Activated CD8-positive, alpha-beta T cell treated with anti-CD3 and anti-CD28 coated beads, Interleukin-2, amount 10 ng/mL, durations not matched to agents 7 days and 5 days (primary cell): Measurements from ENCODE around the gene POU6F1. TPM values are rescaled to one million over a fixed set of nuclear protein-coding genes. Genes with fewer than 3 reads are reported as not detected.
"Not testable (repeated sequence)": the region's sequence is repeated elsewhere in the genome, so short reads cannot be mapped to it uniquely, and the experiment has no call there.

Experiments
- ATAC-seq: fragments of 150-1000 bp; cut with Tn5 transposase; one replicate; pipeline ENCODE4 v1.10.0; 2021; ENCODE audit warnings: moderate library complexity
- CTCF ChIA-PET: fragments of 350-600 bp; sonication (Branson Sonifier 250); formaldehyde crosslinking; loops from one replicate; lab custom pipeline; 2021; ENCODE audit warnings: antibody characterized with exemption; lab: Charles Lee
- POLR2A ChIA-PET: fragments of 350-600 bp; sonication (Branson Sonifier 250); formaldehyde crosslinking; loops from one replicate; lab custom pipeline; 2021; ENCODE audit warnings: antibody characterized with exemption; lab: Charles Lee
- DNase-seq: peaks from one replicate; pipeline ENCODE4 v3.0.0-alpha.2; 2020
- H3K27ac Mint-ChIP-seq: one replicate; pipeline ENCODE4 v1.8.0; 2021; ENCODE audit warnings: mild to moderate bottlenecking, mixed read lengths
- H3K27me3 Mint-ChIP-seq: one replicate; pipeline ENCODE4 v1.8.0; 2021; ENCODE audit warnings: low read depth, mixed read lengths
- H3K36me3 Mint-ChIP-seq: one replicate; pipeline ENCODE4 v1.8.0; 2021; ENCODE audit warnings: low read depth, mixed read lengths
- H3K4me1 Mint-ChIP-seq: one replicate; pipeline ENCODE4 v1.8.0; 2021; ENCODE audit warnings: low read depth, mixed read lengths
- H3K4me3 Mint-ChIP-seq: one replicate; pipeline ENCODE4 v1.8.0; 2021; ENCODE audit warnings: mild to moderate bottlenecking, mixed read lengths
- H3K9me3 Mint-ChIP-seq: one replicate; pipeline ENCODE4 v1.8.0; 2022; ENCODE audit warnings: mixed read lengths; ENCODE audit not compliant: insufficient read depth
- total RNA-seq, 2 experiments: library from RNA; stranded (reverse); gene quantifications; one replicate each; pipeline ENCODE4 v1.2.3, GENCODE V29; 2021

The POU6F1 gene
- 1 to 10 TPM; 1.3 to 2.2 TPM for total RNA-seq

DNA sequence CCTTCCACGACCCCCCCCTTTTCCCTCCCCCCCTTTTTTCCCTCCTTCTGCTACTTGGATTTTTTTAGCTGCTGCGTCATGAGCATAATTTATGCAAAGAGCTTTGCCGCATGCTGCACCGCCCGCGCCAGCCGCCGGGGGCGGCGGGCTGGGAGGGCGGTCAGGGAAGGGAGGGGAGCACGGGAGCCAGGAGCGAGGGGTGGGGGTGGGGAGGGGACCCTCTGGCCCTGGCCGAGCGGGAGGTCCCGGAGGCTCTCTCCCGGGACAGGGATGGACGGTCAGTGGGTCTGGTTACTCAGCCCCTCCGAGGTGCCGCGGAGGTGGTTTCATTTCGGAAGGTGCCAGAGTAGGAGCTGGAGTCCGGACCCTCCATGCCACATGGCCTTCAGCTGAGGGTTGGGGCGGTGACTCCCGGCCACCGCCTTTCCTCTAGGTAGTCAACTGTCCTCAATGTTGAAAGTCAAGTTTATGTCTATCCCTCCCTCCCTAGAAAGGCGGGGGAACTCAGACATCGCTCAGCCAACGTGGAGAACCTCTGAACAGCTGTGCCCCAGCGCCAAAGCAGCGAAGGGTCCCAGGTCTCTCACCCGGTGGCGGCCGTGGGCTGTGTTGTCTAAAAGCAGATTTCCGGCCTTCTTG, at the start of gene POU6F1:
TSS of gene POU6F1 (minus strand) at position 95 of the 639 bp plus-strand sequence. CDS start 11,226 bp downstream, outside the sequence.
- Mint-ChIP-seq H3K27me3 (no peaks in the 10 kb centered on the region), H3K4me3 (peak within 1 kb of the TSS; percentile 85), H3K9me3 (no peaks in the 10 kb centered on the region), H3K36me3 (no peaks in the 10 kb centered on the region), H3K4me1 (peaks cover 11% of the 10 kb centered on the region), H3K27ac (peak within 1 kb of the TSS; percentile 84)
- peak; percentile 73 for DNase-seq
- CTCF ChIA-PET, result interaction anchor here (0.6 to 2.5 kb wide), 23 partner anchors 9 to 169 kb away, joined by 3 to 17 read pairs (median 4); partner anchors contain the start of gene DAZAP2
- POLR2A ChIA-PET, result interaction anchor here (0.6 to 3.9 kb wide), 7 partner anchors 12 to 312 kb away, joined by 3 to 31 read pairs (median 4); partner anchors contain the start of genes CSRNP2, DAZAP2 and LETMD1
- ATAC-seq, result peak; percentile 89

GRCh38 chr12:51265024-51265423, 47.2 kb upstream of the POU6F1 start:
- CTCF ChIA-PET, result interaction anchor here (0.9 kb wide), 1 partner anchor 12 kb away, joined by 6 read pairs; no protein-coding TSS in a partner anchor
- POLR2A ChIA-PET, result no interaction called here
- Mint-ChIP-seq H3K9me3 (no peaks in the 10 kb centered on the region), H3K27ac (peak overlapping the region; percentile 19), H3K4me3 (peak overlapping the region; percentile 5), H3K36me3 (peaks cover 3% of the 10 kb centered on the region), H3K4me1 (peaks cover 29% of the 10 kb centered on the region), H3K27me3 (peaks cover 2% of the 10 kb centered on the region)
- ATAC-seq, result peak; percentile 59
- no peak for DNase-seq

- ChIA-PET POLR2A (interaction anchor here (0.6 kb wide), 1 partner anchor 26 kb away, joined by 3 read pairs; the partner anchor contains the start of gene DAZAP2), CTCF (interaction anchor here (0.9 to 3.2 kb wide), 2 partner anchors 12 to 77 kb away, joined by 6 to 19 read pairs; no protein-coding TSS in a partner anchor)
- ATAC-seq (no peak), DNase-seq (no peak)
- peaks cover 3% of the 10 kb centered on the region for H3K36me3 Mint-ChIP-seq
- H3K4me1 Mint-ChIP-seq, result peaks cover 27% of the 10 kb centered on the region
- H3K27me3 Mint-ChIP-seq, result peaks cover 2% of the 10 kb centered on the region
- H3K27ac Mint-ChIP-seq, result no peak overlapping the region
- H3K9me3 Mint-ChIP-seq, result no peaks in the 10 kb centered on the region
- H3K4me3 Mint-ChIP-seq, result no peak overlapping the region
Measured at GRCh38 chr12:51264297-51264696, 46.4 kb upstream of the POU6F1 start.

- no peaks in the 10 kb centered on the region for H3K9me3 Mint-ChIP-seq
- ChIA-PET POLR2A (no interaction called here), CTCF (interaction anchor here (1.3 to 3.2 kb wide), 5 partner anchors 11 to 80 kb away, joined by 3 to 25 read pairs (median 5); no protein-coding TSS in a partner anchor)
- ATAC-seq (no peak), DNase-seq (no peak)
- no peak overlapping the region for H3K4me3 Mint-ChIP-seq
- H3K27ac Mint-ChIP-seq, result no peak overlapping the region
- no peaks in the 10 kb centered on the region for H3K27me3 Mint-ChIP-seq
- H3K4me1 Mint-ChIP-seq, result peaks cover 20% of the 10 kb centered on the region
- peaks cover 3% of the 10 kb centered on the region for H3K36me3 Mint-ChIP-seq
Measured at GRCh38 chr12:51263341-51263740, 45.5 kb upstream of the POU6F1 start.

- ChIA-PET POLR2A (no interaction called here), CTCF (interaction anchor here (0.6 to 3.2 kb wide), 11 partner anchors 10 to 275 kb away, joined by 3 to 25 read pairs (median 4); no protein-coding TSS in a partner anchor)
- DNase-seq (peak; percentile 37), ATAC-seq (no peak)
- Mint-ChIP-seq H3K27me3 (no peaks in the 10 kb centered on the region), H3K36me3 (peaks cover 3% of the 10 kb centered on the region), H3K27ac (no peak overlapping the region), H3K4me3 (no peak overlapping the region), H3K4me1 (peaks cover 20% of the 10 kb centered on the region), H3K9me3 (no peaks in the 10 kb centered on the region)
Measured at GRCh38 chr12:51262758-51263177, 44.9 kb upstream of the POU6F1 start.

DNA sequence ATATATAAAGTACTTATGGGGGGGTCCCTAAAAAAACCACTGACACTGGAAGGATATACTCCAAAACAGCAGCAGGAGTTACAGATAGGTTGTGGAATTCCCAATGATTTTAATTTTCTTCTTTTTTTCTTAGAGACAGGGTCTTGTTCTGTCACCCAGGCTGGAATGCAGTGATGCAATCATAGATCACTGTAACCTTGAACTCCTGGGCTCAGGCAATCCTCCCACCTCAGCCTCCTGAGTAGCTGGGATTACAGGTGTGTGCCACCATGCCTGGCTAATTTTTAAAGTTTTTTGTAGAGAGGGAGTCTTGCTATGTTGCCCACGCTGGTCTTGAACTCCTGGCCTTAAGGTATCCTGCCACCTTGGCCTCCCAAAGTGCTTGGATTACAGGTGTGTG, 41.7 kb upstream of the POU6F1 start:
- peaks cover 12% of the 10 kb centered on the region for H3K4me1 Mint-ChIP-seq
- ATAC-seq, DNase-seq, H3K36me3 Mint-ChIP-seq, H3K4me3 Mint-ChIP-seq, H3K27me3 Mint-ChIP-seq, H3K9me3 Mint-ChIP-seq, H3K27ac Mint-ChIP-seq: not testable (repeated sequence)
- POLR2A ChIA-PET, result interaction anchor here (0.8 kb wide), 1 partner anchor 14 kb away, joined by 5 read pairs; no protein-coding TSS in a partner anchor
- CTCF ChIA-PET, result interaction anchor here (0.7 kb wide), 1 partner anchor 65 kb away, joined by 3 read pairs; no protein-coding TSS in a partner anchor

DNA sequence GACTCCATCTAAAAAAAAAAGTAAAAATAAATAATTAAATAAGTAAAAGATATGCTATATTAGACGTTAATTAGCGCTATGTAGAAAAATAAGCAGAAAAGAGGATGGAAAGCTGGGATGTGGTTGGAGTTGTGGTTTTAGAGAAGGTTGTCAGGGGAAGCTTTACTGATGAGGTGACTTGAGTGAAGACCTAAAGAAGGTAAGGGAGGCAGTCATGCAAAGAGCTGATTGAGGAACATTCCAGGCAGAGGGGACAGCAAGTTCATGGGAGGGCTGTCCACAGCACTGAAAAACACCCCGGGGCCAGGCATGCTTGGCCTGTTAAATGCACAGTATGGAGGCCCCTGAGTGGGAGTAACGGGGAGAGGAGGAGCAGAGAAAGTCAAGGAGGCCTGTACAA, 36.7 kb upstream of the POU6F1 start:
- Mint-ChIP-seq H3K27ac (peak overlapping the region; percentile 33), H3K4me3 (no peak overlapping the region), H3K4me1 (peaks cover 11% of the 10 kb centered on the region), H3K9me3 (no peaks in the 10 kb centered on the region), H3K27me3 (no peaks in the 10 kb centered on the region), H3K36me3 (no peaks in the 10 kb centered on the region)
- DNase-seq, result no peak
- ATAC-seq, result no peak
- ChIA-PET CTCF (interaction anchor here (1.0 to 3.3 kb wide), 2 partner anchors 15 to 207 kb away, joined by 3 to 28 read pairs; partner anchors contain the start of gene DAZAP2), POLR2A (interaction anchor here (0.7 kb wide), 1 partner anchor 16 kb away, joined by 3 read pairs; the partner anchor contains the start of gene DAZAP2)

- ChIA-PET POLR2A (interaction anchor here (1.0 to 1.2 kb wide), 2 partner anchors 11 to 14 kb away, joined by 4 read pairs; partner anchors contain the start of gene DAZAP2), CTCF (interaction anchor here (0.7 to 3.3 kb wide), 20 partner anchors 9 to 488 kb away, joined by 3 to 28 read pairs (median 4); partner anchors contain the start of genes DAZAP2, LETMD1 and POU6F1)
- Mint-ChIP-seq H3K4me3 (no peak overlapping the region), H3K36me3 (peaks cover 2% of the 10 kb centered on the region), H3K4me1 (peaks cover 12% of the 10 kb centered on the region), H3K27me3 (no peaks in the 10 kb centered on the region), H3K27ac (no peak overlapping the region), H3K9me3 (no peaks in the 10 kb centered on the region)
- DNase-seq (no peak), ATAC-seq (no peak)
Measured at GRCh38 chr12:51253276-51253675, 35.4 kb upstream of the POU6F1 start.

- H3K27ac Mint-ChIP-seq, result peak overlapping the region; percentile 77
- H3K4me3 Mint-ChIP-seq, result no peak overlapping the region
- H3K27me3 Mint-ChIP-seq, result no peaks in the 10 kb centered on the region
- H3K36me3 Mint-ChIP-seq, result peaks cover 37% of the 10 kb centered on the region
- POLR2A ChIA-PET, result interaction anchor here (3.9 kb wide), 1 partner anchor 9 kb away, joined by 29 read pairs; the partner anchor contains the start of gene DAZAP2
- no peaks in the 10 kb centered on the region for H3K9me3 Mint-ChIP-seq
- DNase-seq (no peak), ATAC-seq (no peak)
- CTCF ChIA-PET, result no interaction called here
- peaks cover 46% of the 10 kb centered on the region for H3K4me1 Mint-ChIP-seq
Measured at GRCh38 chr12:51247523-51248206, 29.8 kb upstream of the POU6F1 start.

DNA sequence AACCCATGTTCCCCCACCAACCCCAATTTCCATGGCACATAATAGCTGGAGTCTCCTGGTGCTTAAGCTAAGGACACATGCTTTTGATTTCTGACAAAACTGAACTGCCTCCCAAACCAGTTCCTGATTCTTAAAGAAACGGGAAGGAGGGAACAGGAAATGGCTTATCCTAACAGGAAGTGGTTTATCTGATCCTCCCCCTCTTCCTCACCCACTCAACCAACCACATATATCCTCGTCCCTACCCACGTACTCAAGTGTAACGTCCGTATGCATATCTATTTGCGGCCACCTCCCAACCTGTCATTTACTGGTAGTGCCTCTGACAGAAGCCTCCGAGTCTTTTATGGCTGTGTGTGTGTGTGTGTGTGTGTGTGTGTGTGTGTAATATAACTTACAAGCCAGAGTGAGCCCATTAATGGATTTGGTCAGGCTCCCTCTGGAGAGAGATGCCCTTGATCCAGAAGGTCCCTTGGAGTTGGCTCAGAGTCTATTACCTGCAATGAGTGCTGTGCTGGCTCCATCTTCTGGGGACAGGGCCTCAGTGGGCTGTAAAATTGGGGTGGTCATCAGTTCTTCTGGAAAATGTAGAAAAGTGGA, 28.5 kb upstream of the POU6F1 start:
- peak; percentile 59 for DNase-seq
- peak overlapping the region; percentile 9 for H3K4me3 Mint-ChIP-seq
- peaks cover 46% of the 10 kb centered on the region for H3K36me3 Mint-ChIP-seq
- H3K9me3 Mint-ChIP-seq, result no peaks in the 10 kb centered on the region
- H3K4me1 Mint-ChIP-seq, result peaks cover 51% of the 10 kb centered on the region
- H3K27me3 Mint-ChIP-seq, result no peaks in the 10 kb centered on the region
- POLR2A ChIA-PET, result interaction anchor here (0.9 to 3.9 kb wide), 3 partner anchors 7 to 171 kb away, joined by 3 to 29 read pairs (median 5); partner anchors contain the start of gene DAZAP2
- peak overlapping the region; percentile 82 for H3K27ac Mint-ChIP-seq
- CTCF ChIA-PET, result interaction anchor here (0.8 to 1.4 kb wide), 5 partner anchors 28 to 197 kb away, joined by 3 to 4 read pairs (median 3); partner anchors contain the start of gene POU6F1
- ATAC-seq, result peak; percentile 66
